DMS 273 (cell line): Measurements from ENCODE around the gene LONP2.
"Not testable (repeated sequence)": the region's sequence is repeated elsewhere in the genome, so short reads cannot be mapped to it uniquely, and the experiment has no call there.

ENCODE experiments used
- DNase-seq: peaks from one replicate; lab custom pipeline; 2025; ENCODE audit not compliant: unreplicated experiment; lab: John Stamatoyannopoulos, UW

LONP2 gene

GRCh38 chr16:48287239-48287638 is 43.1 kb downstream of the LONP2 start:
- no peak for DNase-seq

GRCh38 chr16:48291303-48291702 is 47.2 kb downstream of the LONP2 start:
- DNase-seq, result no peak

GRCh38 chr16:48291754-48292153 is 47.7 kb downstream of the LONP2 start:
- no peak for DNase-seq

GRCh38 chr16:48292452-48292851 is 48.4 kb downstream of the LONP2 start:
- no peak for DNase-seq

- DNase-seq, result no peak
Measured at GRCh38 chr16:48294724-48295123, 50.6 kb downstream of the LONP2 start.

- DNase-seq, result no peak
Measured at GRCh38 chr16:48295488-48296281, 51.6 kb downstream of the LONP2 start.

GRCh38 chr16:48299471-48299870 is 55.4 kb downstream of the LONP2 start:
- DNase-seq, result no peak

GRCh38 chr16:48300391-48300856 is 56.3 kb downstream of the LONP2 start:
- DNase-seq, result no peak

GRCh38 chr16:48308535-48308934 is 64.4 kb downstream of the LONP2 start:
- no peak for DNase-seq

GRCh38 chr16:48310908-48311641 is 67.0 kb downstream of the LONP2 start:
- no peak for DNase-seq

- DNase-seq, result not testable (repeated sequence)
Measured at GRCh38 chr16:48313905-48314304, 69.8 kb downstream of the LONP2 start.

- no peak for DNase-seq
Measured at GRCh38 chr16:48317026-48317425, 72.9 kb downstream of the LONP2 start.

- no peak for DNase-seq
Measured at GRCh38 chr16:48317614-48318315, 73.7 kb downstream of the LONP2 start.

GRCh38 chr16:48318630-48319029 is 74.5 kb downstream of the LONP2 start:
- no peak for DNase-seq

GRCh38 chr16:48321317-48322036 is 77.4 kb downstream of the LONP2 start:
- no peak for DNase-seq

GRCh38 chr16:48323783-48324775 is 80.0 kb downstream of the LONP2 start:
- DNase-seq, result no peak

- DNase-seq, result no peak
Measured at GRCh38 chr16:48326915-48327314, 82.8 kb downstream of the LONP2 start.

- DNase-seq, result no peak
Measured at GRCh38 chr16:48329138-48329537, 85.0 kb downstream of the LONP2 start.

GRCh38 chr16:48330189-48330840 is 86.2 kb downstream of the LONP2 start:
- DNase-seq, result no peak
